ENCODE data around the gene TMEM240.
A peak's percentile ranks its signal among the peaks of the same experiment; 100 is the strongest.

Gene TMEM240

GRCh38 chr1:1550591-1551432 is 10.4 kb upstream of the TMEM240 start:
- Histone ChIP-seq H3K36me3 (ENCODE audit: control insufficient read depth, low read length) (peaks cover 18% of the 10 kb centered on the region; the same call in 1 of the 2 replicates), H3K27ac (ENCODE audit: low read depth, low read length) (no peak overlapping the region), H3K27me3 (ENCODE audit: control insufficient read depth, low read length) (no peaks in the 10 kb centered on the region), H3K4me3 (ENCODE audit: low read length) (no peak overlapping the region), H3K4me2 (ENCODE audit: low read length) (no peak overlapping the region), H3K79me2 (ENCODE audit: control insufficient read depth, low read length) (peaks cover 42% of the 10 kb centered on the region), H3K4me1 (ENCODE audit: control insufficient read depth, low read length) (no peaks in the 10 kb centered on the region), H4K20me1 (ENCODE audit: control insufficient read depth, insufficient read depth, low read depth, low read length) (no peaks in the 10 kb centered on the region; the same call in 1 of the 2 replicates), H3K9me2 (replicated peaks; ENCODE audit: control insufficient read depth, low read length) (no peaks in the 10 kb centered on the region), H3F3A (ENCODE audit: control insufficient read depth, insufficient read depth) (no peaks in the 10 kb centered on the region), H3K9me3 (ENCODE audit: control insufficient read depth, insufficient read depth, low read length) (no peaks in the 10 kb centered on the region)
- TF ChIP-seq CTCF (IDR thresholded peaks at IDR 0.05; ENCODE audit: low read depth, low read length, poor library complexity, severe bottlenecking) (peak; percentile 39), EZH2phosphoT487 (IDR thresholded peaks at IDR 0.05; ENCODE audit: borderline replicate concordance, low read length) (no peak)

- Histone ChIP-seq H3K27me3 (ENCODE audit: control insufficient read depth, low read length) (no peaks in the 10 kb centered on the region), H3K9me3 (ENCODE audit: control insufficient read depth, insufficient read depth, low read length) (no peaks in the 10 kb centered on the region), H3K4me2 (ENCODE audit: low read length) (no peak overlapping the region), H3K27ac (ENCODE audit: low read depth, low read length) (no peak overlapping the region), H3K36me3 (ENCODE audit: control insufficient read depth, low read length) (peaks cover 14% of the 10 kb centered on the region; the same call in 1 of the 2 replicates), H3K9me2 (replicated peaks; ENCODE audit: control insufficient read depth, low read length) (no peaks in the 10 kb centered on the region), H3K4me1 (ENCODE audit: control insufficient read depth, low read length) (no peaks in the 10 kb centered on the region), H3K79me2 (ENCODE audit: control insufficient read depth, low read length) (peaks cover 37% of the 10 kb centered on the region), H4K20me1 (ENCODE audit: control insufficient read depth, insufficient read depth, low read depth, low read length) (no peaks in the 10 kb centered on the region; the same call in 1 of the 2 replicates), H3K4me3 (ENCODE audit: low read length) (no peak overlapping the region), H3F3A (ENCODE audit: control insufficient read depth, insufficient read depth) (no peaks in the 10 kb centered on the region)
- no peak for TF ChIP-seq CTCF (IDR thresholded peaks at IDR 0.05; ENCODE audit: low read depth, low read length, poor library complexity, severe bottlenecking)
- TF ChIP-seq EZH2phosphoT487 (IDR thresholded peaks at IDR 0.05; ENCODE audit: borderline replicate concordance, low read length), result no peak
Observed at GRCh38 chr1:1550087-1550486, 9.7 kb upstream of the TMEM240 start.

GRCh38 chr1:1548591-1548990 is 8.2 kb upstream of the TMEM240 start:
- peaks cover 26% of the 10 kb centered on the region for H3K79me2 ChIP-seq (ENCODE audit: control insufficient read depth, low read length)
- H3K4me2 ChIP-seq (ENCODE audit: low read length), result no peak overlapping the region
- no peaks in the 10 kb centered on the region; the same call in 1 of the 2 replicates for H4K20me1 ChIP-seq (ENCODE audit: control insufficient read depth, insufficient read depth, low read depth, low read length)
- H3K36me3 ChIP-seq (ENCODE audit: control insufficient read depth, low read length), result peaks cover 16% of the 10 kb centered on the region
- H3K9me3 ChIP-seq (ENCODE audit: control insufficient read depth, insufficient read depth, low read length), result no peaks in the 10 kb centered on the region
- no peak overlapping the region for H3K4me3 ChIP-seq (ENCODE audit: low read length)
- H3K4me1 ChIP-seq (ENCODE audit: control insufficient read depth, low read length), result no peaks in the 10 kb centered on the region
- TF ChIP-seq EZH2phosphoT487 (IDR thresholded peaks at IDR 0.05; ENCODE audit: borderline replicate concordance, low read length) (no peak), CTCF (IDR thresholded peaks at IDR 0.05; ENCODE audit: low read depth, low read length, poor library complexity, severe bottlenecking) (no peak)
- H3K27me3 ChIP-seq (ENCODE audit: control insufficient read depth, low read length), result no peaks in the 10 kb centered on the region
- H3K27ac ChIP-seq (ENCODE audit: low read depth, low read length), result no peak overlapping the region
- no peaks in the 10 kb centered on the region for H3K9me2 ChIP-seq (replicated peaks; ENCODE audit: control insufficient read depth, low read length)
- no peaks in the 10 kb centered on the region for H3F3A ChIP-seq (ENCODE audit: control insufficient read depth, insufficient read depth)

Measured in DOHH2 (cell line).